Stimulated activated CD8-positive, alpha-beta memory T cell treated with anti-CD3 and anti-CD28 coated beads, Interleukin-7, amount 100 ng/mL, for 48 hours (primary cell): ENCODE measurements around the gene ABCA13.

Source experiments
- DNase-seq, 2 donors: peaks; one replicate each; pipeline ENCODE4 v3.0.0-alpha.2; 2020; ENCODE audit warnings: low read depth in 1 of 2; ENCODE audit errors: extremely low read depth in 1 of 2

Gene ABCA13

GRCh38 chr7:48424731-48425130 is 253.5 kb downstream of the ABCA13 start:
- DNase-seq, result no peak

GRCh38 chr7:48426331-48426965 is 255.2 kb downstream of the ABCA13 start:
- no peak for DNase-seq

DNA sequence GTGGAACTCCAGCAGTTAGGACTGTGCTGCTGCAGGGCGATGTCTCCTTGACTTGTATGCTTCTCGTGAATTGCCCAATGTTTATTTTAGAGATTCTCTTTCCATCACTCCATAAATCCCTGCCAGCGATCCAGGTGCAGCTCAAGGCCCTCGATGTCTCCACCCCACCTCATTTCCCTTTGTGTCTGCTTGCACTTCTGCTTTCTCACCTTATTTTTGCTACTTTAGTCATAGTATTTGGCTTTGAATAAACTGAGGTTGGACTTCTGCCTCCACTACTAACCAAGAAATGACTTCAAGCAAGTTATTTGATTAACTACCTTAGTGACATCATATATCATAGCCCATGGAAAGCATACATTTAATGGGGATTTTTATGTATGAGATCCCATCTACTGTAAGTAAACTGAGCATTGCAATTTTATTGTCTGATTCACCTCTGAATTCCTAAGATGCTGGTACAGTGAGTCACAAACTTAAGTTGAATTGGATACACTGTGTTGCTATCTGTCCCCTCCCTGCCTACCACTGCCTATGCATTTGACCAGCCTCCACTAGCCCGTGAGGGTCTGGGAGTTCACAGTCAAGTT is 255.8 kb downstream of the ABCA13 start:
- no peak for DNase-seq

DNA sequence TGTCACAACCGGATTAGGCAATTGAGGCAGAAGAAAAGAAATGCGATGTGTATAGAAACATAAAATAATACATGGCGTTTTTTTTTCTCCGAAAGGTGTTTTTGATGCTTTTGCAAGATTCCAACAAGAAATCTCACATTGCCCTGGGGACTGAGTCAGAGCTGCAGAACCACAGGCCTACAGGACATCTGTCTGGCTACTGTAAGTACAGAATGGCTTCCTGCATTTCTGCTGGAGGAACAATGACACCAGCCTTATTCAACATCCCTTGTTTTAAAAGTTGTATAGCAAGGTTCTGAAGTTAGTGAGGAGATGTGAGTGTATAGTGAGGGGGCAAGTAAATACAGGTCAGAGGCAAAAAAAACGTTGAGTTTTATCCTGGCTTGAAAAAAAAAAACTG is 256.4 kb downstream of the ABCA13 start:
- no peak for DNase-seq

- DNase-seq, result no peak
Observed at GRCh38 chr7:48428091-48428684, 256.9 kb downstream of the ABCA13 start.

GRCh38 chr7:48429117-48429516 is 257.9 kb downstream of the ABCA13 start:
- no peak for DNase-seq

DNA sequence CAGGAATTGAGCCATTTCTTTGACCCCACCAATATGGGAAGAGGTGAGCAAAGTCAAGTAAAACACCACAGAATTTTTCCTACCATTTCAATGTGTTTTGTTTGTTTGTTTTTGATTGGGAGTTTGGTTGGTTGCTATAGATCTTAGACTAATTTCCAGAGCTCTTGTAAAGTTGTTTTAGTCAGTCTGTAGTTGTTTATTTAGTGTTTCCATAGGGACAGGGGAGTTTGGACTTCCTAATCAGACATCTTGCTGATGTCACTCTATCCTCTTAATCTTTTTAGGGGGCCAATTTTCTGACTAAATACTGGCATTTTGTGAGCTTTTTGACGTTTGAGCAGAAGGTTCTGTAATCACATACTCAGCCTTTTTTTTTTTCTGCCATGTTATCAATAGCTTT is 266.9 kb downstream of the ABCA13 start:
- no peak for DNase-seq

DNA sequence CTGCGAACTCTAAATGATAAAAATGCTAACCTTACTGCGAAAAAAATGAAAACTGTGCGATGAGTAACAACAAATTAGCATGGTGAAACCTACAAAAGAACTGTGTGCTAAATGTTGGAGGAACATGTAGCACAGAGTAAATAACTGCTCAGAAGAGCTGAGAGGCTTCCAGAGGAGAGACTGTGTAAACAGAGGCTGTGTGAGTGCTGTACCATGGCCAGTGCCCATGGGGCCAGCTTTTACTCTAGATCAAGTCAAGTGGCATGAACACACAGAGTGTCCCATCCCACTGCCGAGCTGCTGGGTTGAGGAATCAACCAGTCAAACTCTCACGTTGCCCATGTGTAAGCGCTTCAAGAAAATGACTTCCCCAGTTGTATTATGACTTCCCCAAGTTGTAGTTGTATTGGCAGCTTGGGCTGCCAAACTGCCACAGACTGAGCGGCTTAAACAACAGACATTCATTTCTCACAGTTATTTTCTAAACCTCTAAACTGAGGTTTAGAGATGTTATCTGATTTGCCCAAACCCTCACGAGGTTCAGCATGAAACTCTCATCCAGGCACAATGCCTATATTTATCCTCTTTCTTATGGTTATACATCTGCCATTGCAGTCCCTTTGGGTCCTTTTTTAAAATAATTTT is 270.7 kb downstream of the ABCA13 start:
- DNase-seq, result no peak

GRCh38 chr7:48443051-48443450 is 271.8 kb downstream of the ABCA13 start:
- DNase-seq, result no peak

DNA sequence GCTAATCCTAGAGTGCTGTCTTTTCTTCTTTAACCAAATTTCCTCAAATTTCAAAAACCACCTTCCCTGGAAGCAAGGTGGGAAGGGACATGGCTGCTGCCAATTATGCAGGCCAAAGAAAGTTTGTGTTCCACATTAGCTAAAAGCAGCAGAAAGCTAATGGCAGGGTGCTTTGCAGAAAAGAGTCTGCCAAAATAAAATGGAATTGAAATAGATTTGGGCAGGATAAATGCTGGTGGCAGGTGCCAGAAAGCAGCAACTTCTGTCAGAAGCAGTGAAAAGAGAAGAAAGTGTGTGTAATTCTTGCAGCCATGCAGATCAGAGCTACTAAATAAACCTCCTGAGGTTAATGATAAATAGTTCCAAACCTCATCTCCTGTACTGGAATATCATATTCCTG is 275.5 kb downstream of the ABCA13 start:
- no peak for DNase-seq

DNA sequence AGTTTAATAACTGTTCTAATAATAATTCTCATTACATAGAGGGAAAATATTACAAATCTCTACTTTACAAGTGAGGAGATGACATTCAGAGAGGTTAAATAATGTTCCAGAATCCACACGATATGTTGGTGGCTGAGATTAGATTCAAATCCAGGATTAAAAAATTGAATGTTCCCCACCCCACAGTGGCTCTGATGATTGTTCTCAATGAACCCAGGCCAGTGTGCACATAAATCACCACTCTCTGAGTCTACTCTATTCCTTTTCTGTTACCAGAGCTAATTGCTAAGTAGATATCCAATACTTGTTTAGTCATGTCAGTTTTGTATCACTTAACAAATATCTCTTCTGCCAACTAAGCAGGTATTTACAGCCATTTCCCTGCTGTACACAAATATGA is 281.0 kb downstream of the ABCA13 start:
- DNase-seq, result no peak

DNA sequence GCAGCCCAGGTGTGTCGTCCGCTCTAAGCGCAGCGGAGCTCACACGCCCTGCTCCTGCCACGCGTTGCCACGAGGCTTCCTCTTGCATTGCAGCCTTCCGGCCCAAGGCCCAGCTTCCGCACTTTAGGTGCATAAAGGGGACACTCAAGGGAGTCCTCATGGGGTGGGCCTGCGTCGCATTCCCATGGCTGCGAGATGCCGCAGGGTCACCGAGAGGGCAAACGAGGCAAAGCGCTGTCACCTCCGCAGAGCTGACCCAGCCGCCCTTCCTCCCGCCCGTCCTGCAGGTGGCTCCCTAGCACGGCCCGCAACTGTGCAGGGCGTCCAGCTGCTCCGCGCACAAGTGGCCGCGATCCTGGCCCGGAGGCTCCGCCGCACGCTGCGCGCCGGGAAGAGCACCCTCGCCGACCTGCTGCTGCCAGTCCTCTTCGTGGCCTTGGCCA is 283.5 kb downstream of the ABCA13 start:
- no peak for DNase-seq

- DNase-seq, result no peak
Observed at GRCh38 chr7:48455363-48455762, 284.1 kb downstream of the ABCA13 start.

GRCh38 chr7:48458701-48459524 is 287.7 kb downstream of the ABCA13 start:
- DNase-seq, result no peak

DNA sequence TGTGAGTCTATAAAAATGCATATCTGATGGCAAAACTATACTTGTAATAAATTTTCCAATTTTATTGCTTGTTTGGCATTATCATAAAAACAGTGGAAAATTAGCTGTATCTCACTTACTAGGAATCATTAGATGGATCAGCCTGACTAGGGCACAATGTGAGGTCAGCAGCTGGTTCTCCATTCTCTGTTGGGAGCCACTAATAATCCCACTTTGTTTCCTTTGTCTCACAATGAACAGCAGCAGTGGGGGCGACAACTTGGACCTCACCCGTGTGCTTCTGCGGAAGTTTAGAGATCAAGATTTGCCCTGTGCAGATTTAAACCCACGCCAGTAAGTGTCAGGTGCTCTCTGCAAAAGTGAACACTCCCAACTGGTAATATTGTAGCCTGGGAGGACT is 295.5 kb downstream of the ABCA13 start:
- DNase-seq, result no peak

DNA sequence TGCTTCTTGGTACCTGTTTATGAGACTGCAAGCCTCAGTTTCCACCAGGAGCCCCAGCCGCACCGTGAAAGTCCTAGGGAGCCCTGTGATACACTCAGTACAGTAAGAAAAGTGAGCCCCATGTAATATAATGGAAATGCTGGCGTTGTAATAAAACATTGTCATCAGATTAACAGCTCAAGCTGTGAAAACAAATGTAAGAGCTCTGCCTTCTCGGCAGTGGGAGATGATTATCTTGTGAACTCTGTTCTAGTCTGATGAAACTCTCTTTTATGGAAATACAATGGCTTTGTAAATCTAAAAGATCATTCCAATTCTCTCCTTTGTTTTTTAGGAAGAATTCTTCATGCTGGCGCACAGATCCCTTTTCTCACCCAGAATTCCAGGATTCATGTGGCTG is 299.9 kb downstream of the ABCA13 start:
- DNase-seq, result no peak

DNA sequence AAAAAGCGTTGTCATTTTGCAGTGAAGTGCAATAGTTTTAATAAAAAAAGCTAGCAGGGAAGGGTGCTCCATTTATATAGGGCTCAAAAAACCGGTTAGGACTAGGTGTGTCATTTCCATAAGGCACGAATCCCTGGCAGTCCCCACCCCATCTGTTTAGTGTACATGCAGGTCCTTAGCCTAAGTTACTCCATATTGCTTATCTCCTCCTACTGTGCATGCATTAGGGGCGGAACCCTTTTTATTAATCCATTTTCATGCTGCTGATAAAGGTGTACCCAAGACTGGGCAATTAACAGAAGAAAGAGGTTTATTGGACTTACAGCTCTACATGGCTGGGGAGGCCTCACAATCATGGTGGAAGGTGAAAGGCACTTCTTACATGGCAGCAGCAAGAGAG is 301.4 kb downstream of the ABCA13 start:
- no peak for DNase-seq

DNA sequence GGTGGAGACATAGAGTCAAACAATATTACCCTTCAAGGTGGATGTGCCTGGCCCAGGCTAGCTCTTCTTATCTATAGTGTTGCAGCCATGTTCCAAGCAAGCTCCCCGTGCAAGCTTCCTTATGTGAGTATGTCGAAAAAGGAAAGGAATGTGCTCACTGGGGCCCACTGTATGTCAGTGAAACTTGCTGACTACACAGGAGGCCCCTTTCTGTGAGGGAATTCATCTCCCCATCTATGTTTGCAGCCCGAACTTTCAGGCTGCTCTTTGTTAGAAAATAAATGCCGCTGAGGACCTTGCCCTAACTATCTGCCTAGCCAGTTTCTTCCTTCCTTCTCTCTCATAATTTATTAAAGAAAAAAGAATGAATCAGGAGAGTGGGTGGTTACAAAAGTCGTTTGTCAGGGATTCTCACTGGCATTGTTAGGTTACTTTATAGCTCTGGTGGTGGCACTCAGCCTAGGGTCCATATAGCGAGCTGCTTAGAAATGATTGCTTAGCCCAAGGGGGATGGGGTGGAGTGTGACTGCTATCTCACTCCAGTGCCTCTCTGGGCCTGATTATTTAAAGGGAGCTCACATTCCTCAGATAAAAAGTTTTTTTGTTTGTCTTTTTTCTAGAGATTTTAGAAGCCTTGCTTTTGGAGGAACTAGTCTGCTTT is 302.1 kb downstream of the ABCA13 start:
- no peak for DNase-seq

DNA sequence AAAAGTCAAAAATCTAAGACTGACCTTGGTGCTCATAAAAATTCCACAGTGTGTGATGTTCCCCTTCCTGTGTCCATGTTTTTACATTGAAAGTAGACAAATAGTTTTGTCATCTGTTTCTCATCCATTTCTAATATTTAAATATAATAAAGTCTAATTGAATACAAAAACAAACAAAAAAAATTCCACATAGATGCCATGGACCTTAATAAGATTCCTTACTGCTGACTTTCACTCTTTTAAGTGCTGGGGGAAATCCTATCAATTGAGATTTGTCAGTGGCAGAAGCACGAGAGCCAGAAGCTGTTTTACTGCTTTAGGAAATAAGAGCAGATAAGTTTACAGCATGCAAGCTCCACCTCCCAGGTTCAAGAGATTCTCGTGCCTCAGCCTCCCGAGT is 310.0 kb downstream of the ABCA13 start:
- no peak for DNase-seq

DNA sequence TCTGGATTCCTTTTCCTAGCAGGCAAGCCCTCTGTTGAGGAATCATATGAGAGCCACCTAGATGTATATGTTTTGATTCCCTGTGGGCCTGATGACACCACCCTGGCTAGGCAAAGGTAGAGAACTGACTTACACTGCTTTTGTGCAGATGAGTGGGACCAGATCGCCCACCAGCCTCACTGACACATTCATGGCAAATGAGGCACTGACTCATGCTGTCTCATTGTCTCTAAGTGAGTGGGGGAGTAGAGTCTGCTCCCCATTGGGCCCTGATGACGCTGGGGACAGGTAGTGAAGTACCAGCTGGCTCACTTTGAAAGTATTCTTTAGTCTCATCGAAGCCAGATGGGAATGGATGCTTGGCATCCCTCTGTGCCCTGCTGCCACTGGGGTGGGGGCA is 326.3 kb downstream of the ABCA13 start:
- no peak for DNase-seq

DNA sequence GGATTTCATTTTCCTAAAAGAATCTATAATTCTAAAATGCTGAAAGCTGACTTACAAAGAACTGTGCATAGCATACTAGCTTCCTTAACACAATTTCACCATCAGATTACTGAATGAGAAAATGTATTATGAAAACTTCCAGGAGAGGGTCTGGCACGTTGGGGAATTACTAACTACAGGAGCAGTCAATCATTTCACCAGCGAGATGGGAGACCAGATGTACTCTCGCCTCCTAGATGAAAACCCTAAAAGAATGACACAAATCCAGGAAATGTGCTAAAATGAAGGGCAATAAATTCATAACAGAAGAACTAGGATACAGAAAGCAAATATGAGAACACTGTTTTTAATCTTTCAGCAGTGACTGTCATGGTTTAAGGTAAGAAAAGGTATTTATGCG is 330.8 kb downstream of the ABCA13 start:
- no peak for DNase-seq
